Measurements from ENCODE around the gene ATP6V1B1.

The ATP6V1B1 gene

DNA sequence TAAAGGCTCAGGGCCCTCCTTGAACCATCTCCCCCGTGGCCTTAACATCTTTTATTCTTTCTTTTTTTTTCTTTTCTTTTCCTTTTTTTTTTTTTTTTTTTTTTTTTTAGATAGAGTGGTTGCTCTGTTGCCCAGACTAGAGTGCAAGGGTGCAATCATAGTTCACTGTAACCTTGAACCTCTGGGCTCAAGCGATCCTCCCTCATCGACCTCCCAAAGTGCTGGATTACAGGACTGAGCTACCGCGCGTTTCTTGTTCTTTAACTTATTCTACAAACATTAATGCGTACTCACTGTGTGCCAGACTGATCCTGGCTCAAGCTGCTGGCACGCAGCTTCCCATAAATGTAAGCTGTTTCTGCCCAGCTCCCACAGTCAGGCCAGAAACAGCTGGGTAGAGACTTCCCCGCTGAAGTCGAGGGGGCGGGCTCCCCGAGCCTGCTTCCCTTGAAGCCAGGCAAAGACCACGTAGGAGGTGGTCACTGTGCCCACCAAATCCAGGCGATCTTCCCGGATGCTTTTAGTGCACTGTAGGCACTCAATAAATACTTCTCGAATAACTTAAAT, 29.2 kb upstream of the ATP6V1B1 start:
- Mint-ChIP-seq H3K27me3 (peaks cover 81% of the 10 kb centered on the region), H3K27ac (no peak overlapping the region), H3K4me3 (no peak overlapping the region), H3K9me3 (no peaks in the 10 kb centered on the region), H3K36me3 (no peaks in the 10 kb centered on the region), H3K4me1 (peaks cover 14% of the 10 kb centered on the region)
- CTCF ChIA-PET = interaction anchor here (0.8 to 2.1 kb wide), 4 partner anchors 13 to 35 kb away, joined by 3 to 5 read pairs (median 4); no protein-coding TSS in a partner anchor
- DNase-seq = no peak

DNA sequence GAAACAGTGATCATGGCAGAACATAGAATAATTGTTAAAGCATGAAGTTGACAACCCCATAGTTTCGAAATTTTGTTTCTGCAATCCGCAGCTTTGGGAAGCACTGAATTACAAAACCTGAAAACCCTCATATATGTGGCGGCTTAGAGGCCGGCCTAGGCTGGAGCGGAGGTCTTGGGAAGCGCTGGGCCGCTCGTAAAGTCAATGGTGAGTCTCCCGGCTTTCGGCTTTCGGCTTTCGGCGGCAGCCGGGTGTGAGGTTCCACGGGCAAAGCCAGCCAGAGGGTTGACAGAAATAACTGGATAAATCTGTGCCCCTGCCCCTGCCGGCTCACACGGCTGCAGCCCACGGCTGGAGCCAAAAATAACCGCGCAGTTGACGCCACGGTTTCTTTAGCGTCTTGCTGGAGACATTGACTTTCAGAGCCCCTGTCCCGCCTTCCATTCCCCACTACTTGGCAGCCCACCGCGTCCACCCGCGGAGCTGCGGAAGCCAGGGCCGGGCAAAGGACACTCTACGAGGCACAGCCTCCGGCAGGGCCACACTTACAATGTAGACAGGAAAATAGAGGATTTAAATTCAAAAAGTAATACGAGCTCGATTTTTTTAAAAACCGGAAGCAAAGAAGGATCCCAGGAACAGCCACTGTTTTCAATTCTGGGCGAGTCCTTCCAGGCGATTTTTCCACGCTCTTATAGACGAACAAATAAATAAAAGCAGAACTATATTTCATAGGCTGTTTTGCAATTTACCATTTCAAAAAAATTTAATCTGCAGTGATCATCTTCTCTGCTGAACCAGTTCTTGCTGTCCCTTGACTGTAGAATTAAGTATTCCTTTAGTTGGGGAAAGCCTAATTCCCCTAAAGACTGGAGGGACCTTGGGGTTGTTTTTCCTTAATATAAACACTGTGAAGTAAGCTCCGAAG, 28.3 kb upstream of the ATP6V1B1 start:
- Mint-ChIP-seq H3K4me1 (peaks cover 10% of the 10 kb centered on the region), H3K27me3 (peaks cover 75% of the 10 kb centered on the region)

DNA sequence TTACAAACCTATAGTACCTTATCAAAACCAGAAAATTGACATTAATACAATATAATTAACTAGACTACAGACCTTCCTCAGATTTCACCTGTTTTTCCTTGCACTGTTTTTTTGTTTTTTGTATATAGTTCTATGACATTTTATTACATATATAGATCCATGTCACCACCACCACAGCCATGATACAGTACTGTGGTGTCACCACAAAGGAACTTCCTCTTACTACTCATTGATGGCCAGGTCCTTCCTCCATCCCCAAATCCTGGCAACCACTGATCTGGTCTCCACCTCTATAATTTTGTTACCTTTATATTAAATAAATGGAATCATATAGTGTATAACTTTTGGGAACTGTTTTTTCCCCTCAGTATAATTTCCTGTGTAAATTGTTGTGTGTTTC, 19.4 kb upstream of the ATP6V1B1 start:
- H3K9me3 Mint-ChIP-seq = no peaks in the 10 kb centered on the region
- no peaks in the 10 kb centered on the region for H3K4me1 Mint-ChIP-seq
- H3K27me3 Mint-ChIP-seq = peaks cover 41% of the 10 kb centered on the region
- H3K27ac Mint-ChIP-seq = no peak overlapping the region
- no peak for DNase-seq
- H3K4me3 Mint-ChIP-seq = no peak overlapping the region
- no peaks in the 10 kb centered on the region for H3K36me3 Mint-ChIP-seq
- CTCF ChIA-PET = interaction anchor here (1.5 to 2.5 kb wide), 4 partner anchors 45 to 613 kb away, joined by 4 to 16 read pairs (median 8); no protein-coding TSS in a partner anchor

More for the DNA sequence above, 28.3 kb upstream of the ATP6V1B1 start:
- no peaks in the 10 kb centered on the region for H3K9me3 Mint-ChIP-seq
- H3K4me3 Mint-ChIP-seq = no peak overlapping the region
- no peaks in the 10 kb centered on the region for H3K36me3 Mint-ChIP-seq
- no peak for DNase-seq
- CTCF ChIA-PET = interaction anchor here (0.8 to 2.1 kb wide), 5 partner anchors 14 to 118 kb away, joined by 3 to 5 read pairs (median 5); partner anchors contain the start of gene FIGLA
- no peak overlapping the region for H3K27ac Mint-ChIP-seq

DNA sequence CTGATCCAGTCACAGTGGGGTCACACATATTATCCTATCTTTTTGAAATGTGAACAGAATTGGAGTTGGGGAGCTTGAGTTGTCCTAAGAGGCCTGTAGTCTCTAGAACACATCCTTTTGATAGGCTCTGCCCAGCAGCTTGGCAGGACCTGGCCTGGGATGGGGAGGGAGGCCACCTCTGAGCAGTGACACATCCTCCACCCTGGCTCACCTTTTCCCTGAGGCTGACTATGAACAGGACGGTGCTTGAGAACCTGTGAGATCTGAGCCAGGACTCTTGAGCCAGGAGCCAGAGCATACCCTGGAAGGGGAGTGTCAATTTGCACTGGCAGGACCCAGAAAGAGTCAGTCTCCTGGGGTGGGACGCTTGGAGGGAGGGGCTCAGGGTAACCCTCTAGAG, 17.7 kb upstream of the ATP6V1B1 start:
- H3K36me3 Mint-ChIP-seq = no peaks in the 10 kb centered on the region
- H3K4me1 Mint-ChIP-seq = no peaks in the 10 kb centered on the region
- CTCF ChIA-PET = interaction anchor here (0.9 to 2.5 kb wide), 5 partner anchors 22 to 130 kb away, joined by 3 to 16 read pairs (median 6); no protein-coding TSS in a partner anchor
- DNase-seq = no peak
- no peak overlapping the region for H3K4me3 Mint-ChIP-seq
- no peaks in the 10 kb centered on the region for H3K9me3 Mint-ChIP-seq
- peaks cover 34% of the 10 kb centered on the region for H3K27me3 Mint-ChIP-seq
- H3K27ac Mint-ChIP-seq = no peak overlapping the region

DNA sequence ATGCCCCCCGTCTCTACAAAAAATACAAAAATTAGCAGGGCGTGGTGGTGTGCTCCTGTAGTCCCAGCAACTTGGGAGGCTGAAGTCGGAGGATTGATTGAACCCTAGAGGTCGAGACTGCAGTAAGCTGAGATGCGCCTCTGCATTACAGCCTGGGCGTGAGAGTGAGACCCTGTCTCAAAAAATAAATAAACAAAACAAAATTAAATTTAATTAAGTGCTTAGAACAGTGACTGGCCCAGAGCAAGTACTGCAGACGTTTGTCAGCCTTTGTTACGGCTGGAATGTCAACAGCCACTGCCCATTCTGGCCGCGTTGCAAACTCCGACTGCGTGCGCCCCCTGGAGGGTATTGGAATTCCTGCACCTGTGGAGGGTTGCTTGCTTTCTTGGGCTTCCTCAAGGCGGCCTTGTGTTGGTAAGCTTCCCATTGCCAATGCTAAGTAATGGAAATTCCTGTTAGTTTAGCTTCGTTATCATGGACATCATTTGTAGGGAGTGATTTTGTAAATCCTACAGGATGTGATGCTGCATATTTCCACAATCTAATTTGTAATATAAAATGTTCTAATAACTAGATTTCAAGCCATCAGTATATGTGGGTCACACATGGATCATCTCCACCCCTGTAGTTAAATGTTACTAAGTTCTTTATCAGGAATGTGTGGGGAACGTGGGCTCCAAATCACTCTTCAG, 15.9 kb upstream of the ATP6V1B1 start:
- H3K27ac Mint-ChIP-seq = no peak overlapping the region
- H3K4me1 Mint-ChIP-seq = no peaks in the 10 kb centered on the region
- no peaks in the 10 kb centered on the region for H3K36me3 Mint-ChIP-seq
- no peak overlapping the region for H3K4me3 Mint-ChIP-seq
- peak; percentile 80 for DNase-seq
- H3K27me3 Mint-ChIP-seq = peaks cover 30% of the 10 kb centered on the region
- CTCF ChIA-PET = interaction anchor here (0.8 to 6.3 kb wide), 19 partner anchors 9 to 144 kb away, joined by 3 to 98 read pairs (median 4); partner anchors contain the start of gene FIGLA
- H3K9me3 Mint-ChIP-seq = no peaks in the 10 kb centered on the region

DNA sequence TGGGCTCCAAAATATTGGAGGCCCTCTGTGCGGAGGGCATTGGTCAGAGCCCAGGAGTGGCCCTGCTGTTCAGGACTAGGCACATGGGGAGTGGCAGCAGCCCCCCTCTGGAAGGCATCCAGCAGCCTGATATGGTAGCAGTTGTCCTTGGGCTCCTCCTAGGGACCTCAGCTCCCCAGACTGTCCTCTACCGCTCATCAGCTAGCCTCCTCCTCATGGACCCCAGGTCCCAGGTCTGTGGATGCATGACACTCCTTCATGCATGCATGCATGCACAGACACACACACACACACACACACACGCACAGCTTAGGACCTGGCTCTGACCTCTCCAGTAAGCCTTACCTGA, 15.4 kb upstream of the ATP6V1B1 start:
- no peaks in the 10 kb centered on the region for H3K4me1 Mint-ChIP-seq
- H3K36me3 Mint-ChIP-seq = no peaks in the 10 kb centered on the region
- H3K27ac Mint-ChIP-seq = no peak overlapping the region
- peak; percentile 14 for DNase-seq
- peaks cover 31% of the 10 kb centered on the region for H3K27me3 Mint-ChIP-seq
- no peaks in the 10 kb centered on the region for H3K9me3 Mint-ChIP-seq
- H3K4me3 Mint-ChIP-seq = no peak overlapping the region
- CTCF ChIA-PET = interaction anchor here (0.8 to 6.3 kb wide), 18 partner anchors 8 to 145 kb away, joined by 3 to 98 read pairs (median 4); partner anchors contain the start of gene FIGLA

DNA sequence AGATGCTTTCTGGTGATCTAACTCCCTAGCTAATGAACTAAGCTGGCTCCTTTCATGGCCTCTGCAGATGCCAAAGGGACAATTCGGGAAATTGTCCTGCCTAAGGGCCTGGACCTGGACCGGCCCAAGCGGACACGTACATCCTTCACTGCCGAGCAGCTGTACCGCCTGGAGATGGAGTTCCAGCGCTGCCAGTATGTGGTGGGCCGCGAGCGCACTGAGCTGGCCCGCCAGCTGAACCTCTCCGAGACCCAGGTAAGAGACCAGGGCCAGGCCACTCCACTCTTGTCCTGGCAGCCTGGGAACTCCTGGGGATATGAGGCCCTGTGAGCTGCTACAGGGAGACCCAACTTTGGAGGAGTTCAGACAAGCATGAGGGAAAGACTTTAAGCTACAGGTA, 14.7 kb upstream of the ATP6V1B1 start:
- no peak overlapping the region for H3K4me3 Mint-ChIP-seq
- no peak for DNase-seq
- H3K27me3 Mint-ChIP-seq = peaks cover 36% of the 10 kb centered on the region
- H3K4me1 Mint-ChIP-seq = no peaks in the 10 kb centered on the region
- CTCF ChIA-PET = interaction anchor here (0.9 to 6.3 kb wide), 17 partner anchors 10 to 618 kb away, joined by 3 to 98 read pairs (median 4); partner anchors contain the start of genes FAM136A and FIGLA
- no peaks in the 10 kb centered on the region for H3K9me3 Mint-ChIP-seq
- no peak overlapping the region for H3K27ac Mint-ChIP-seq
- no peaks in the 10 kb centered on the region for H3K36me3 Mint-ChIP-seq

DNA sequence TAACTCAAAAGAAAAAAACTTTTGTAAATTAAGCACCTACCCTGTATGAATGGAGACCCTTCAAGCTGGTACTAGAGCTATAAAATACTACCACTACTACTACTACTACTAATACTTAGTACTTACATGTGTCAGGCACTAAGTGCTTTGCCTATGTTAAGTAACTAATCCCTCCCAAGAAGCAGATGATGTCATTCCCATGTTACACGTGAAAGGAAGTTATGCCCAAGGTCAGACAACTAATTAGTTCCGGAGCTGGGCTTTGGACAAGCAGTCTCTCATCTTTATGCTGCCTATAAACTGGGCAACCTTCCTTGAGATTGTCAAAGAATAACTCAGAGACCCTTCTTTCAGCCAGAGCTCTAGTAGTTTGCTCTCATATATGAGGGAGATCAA, 13.9 kb upstream of the ATP6V1B1 start:
- Mint-ChIP-seq H3K9me3 (no peaks in the 10 kb centered on the region), H3K4me3 (no peak overlapping the region), H3K27ac (no peak overlapping the region), H3K27me3 (peaks cover 36% of the 10 kb centered on the region), H3K36me3 (no peaks in the 10 kb centered on the region), H3K4me1 (no peaks in the 10 kb centered on the region)
- CTCF ChIA-PET = interaction anchor here (1.0 to 6.3 kb wide), 9 partner anchors 14 to 619 kb away, joined by 3 to 98 read pairs (median 4); partner anchors contain the start of genes FAM136A and FIGLA
- no peak for DNase-seq

DNA sequence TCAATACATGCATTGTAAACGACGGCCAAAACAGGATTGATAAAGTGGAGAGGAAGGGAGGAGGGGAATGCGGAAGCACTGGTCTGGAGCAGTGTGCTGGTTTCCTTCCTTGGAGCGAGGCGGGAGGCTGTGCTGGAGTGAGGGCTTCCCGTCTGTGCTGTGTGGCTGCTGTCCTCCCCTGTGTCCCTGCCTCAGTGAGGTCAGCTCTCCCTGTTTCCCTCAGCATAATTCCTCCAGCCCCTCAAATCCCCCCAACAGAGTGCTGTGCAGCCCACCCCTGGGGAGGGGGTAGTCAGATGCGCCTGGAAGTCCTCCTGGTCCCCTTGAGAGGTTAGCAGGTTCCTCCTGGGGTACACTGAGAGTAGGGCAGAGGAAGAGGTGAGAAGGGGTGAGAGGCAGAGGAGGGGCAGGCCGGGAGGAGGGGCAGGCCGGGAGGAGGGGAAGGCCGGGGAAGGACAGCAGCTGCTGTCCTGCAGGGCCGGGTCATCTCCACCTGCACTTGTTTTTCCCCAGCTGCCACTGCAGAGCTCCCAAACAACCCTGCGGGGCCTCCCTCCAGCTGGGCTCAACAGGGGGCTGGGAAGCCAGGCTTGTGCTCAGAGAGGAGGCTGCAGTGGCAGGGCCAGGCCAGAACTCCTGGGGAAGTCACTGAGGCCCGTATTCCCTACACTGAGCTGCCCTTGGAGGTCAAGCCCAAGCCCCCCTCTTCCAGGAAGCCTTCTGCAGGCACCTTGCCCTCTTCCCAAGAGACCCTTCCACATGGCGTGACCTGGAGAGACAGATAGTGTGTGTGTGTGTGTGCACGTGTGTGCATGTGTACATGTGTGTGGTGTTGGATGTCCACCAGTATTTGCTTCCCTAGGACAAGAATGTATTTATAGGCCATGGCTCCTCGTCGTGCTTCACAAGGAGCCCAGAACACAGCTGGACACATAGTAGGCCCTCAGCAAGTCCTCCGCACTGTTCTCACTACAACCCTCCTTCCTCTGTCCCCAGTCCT, 13.2 kb upstream of the ATP6V1B1 start:
- Mint-ChIP-seq H3K36me3 (no peaks in the 10 kb centered on the region), H3K4me3 (no peak overlapping the region), H3K4me1 (no peaks in the 10 kb centered on the region), H3K27ac (no peak overlapping the region), H3K27me3 (peaks cover 39% of the 10 kb centered on the region), H3K9me3 (no peaks in the 10 kb centered on the region)
- DNase-seq = no peak
- CTCF ChIA-PET = interaction anchor here (1.0 to 6.3 kb wide), 12 partner anchors 15 to 620 kb away, joined by 3 to 98 read pairs (median 4); partner anchors contain the start of genes FAM136A and FIGLA

DNA sequence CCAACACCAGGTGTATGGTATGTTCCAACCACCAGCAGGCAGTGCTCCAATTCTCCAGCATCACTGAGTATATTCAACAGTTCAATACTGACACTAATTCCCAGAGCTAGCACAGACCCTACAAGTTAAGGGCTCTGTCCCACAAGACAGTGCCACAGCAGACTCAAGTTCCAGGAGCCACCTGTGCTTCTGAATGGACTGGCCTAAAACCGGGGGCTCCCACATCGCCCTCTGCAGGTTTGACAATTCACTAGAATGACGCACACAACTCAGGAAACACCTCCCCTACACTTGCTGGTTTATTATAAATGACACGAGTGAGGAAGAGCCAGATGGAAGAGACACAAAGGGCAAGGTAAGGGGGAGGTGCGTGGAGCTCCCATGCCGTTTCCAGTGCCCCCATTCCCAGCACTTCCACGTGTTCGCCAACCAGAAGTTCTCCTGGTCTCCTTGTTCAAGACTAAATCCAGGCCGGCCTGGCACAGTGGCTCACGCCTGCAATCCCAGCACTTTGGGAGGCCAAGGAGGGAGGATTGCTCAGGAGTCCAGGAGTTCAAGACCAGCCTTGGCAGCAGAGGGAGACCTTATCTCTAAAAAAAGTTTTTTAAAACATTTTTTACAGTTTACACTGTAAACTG, 12.2 kb upstream of the ATP6V1B1 start:
- CTCF ChIA-PET = interaction anchor here (1.0 to 6.3 kb wide), 7 partner anchors 17 to 134 kb away, joined by 3 to 98 read pairs (median 4); partner anchors contain the start of gene FIGLA
- H3K4me1 Mint-ChIP-seq = no peaks in the 10 kb centered on the region

DNA sequence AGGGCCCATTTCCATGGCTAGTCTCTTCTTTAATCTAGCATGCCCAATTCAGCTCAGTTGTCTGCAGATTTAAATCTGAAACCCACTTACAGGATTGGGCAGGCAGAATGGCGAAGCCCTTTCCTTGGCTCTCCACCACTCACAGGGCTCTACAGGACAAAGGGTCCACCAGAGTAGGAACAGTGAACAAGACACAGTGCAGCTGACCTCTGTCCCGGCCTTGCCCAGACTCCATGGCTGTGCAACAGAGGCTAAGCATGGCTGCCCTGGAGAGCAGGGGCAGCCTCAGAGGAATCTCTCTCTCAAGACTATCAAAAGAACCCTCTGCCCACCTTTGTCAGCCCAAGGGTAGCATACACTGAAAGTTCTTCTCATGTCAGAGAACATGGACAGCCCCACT, 9.7 kb upstream of the ATP6V1B1 start:
- Mint-ChIP-seq H3K9me3 (no peaks in the 10 kb centered on the region), H3K36me3 (no peaks in the 10 kb centered on the region), H3K27ac (no peak overlapping the region), H3K4me3 (no peak overlapping the region), H3K4me1 (no peaks in the 10 kb centered on the region), H3K27me3 (peaks cover 41% of the 10 kb centered on the region)
- DNase-seq = no peak
- CTCF ChIA-PET = interaction anchor here (2.1 kb wide), 1 partner anchor 137 kb away, joined by 17 read pairs; the partner anchor contains the start of gene FIGLA

More for the DNA sequence above, 12.2 kb upstream of the ATP6V1B1 start:
- Mint-ChIP-seq H3K27ac (no peak overlapping the region), H3K27me3 (peaks cover 36% of the 10 kb centered on the region), H3K4me3 (no peak overlapping the region), H3K36me3 (no peaks in the 10 kb centered on the region), H3K9me3 (no peaks in the 10 kb centered on the region)
- peak; percentile 45 for DNase-seq

DNA sequence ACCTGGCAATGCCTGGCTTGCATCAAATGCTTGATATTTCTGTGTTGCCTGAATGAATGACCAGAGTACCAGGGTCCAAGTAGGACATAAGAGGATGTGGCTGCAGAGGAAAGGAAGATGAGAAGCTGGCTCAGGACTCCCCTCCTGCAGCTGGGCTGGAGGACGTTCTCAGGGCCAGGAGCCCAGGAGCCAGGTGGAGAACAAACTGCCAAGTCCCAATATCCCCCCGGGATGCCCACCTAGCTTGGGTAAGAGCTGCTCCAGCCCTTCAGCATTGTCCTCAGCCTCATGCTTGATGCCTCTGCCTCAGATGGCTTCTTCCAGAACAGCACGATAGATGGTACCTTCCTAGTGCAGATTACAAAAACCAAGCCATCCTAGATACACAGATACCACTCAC, 8.6 kb upstream of the ATP6V1B1 start:
- Mint-ChIP-seq H3K27ac (no peak overlapping the region), H3K9me3 (no peaks in the 10 kb centered on the region), H3K27me3 (peaks cover 48% of the 10 kb centered on the region), H3K36me3 (no peaks in the 10 kb centered on the region), H3K4me3 (no peak overlapping the region), H3K4me1 (no peaks in the 10 kb centered on the region)
- no peak for DNase-seq
- CTCF ChIA-PET = no interaction called here
